DOHH2 (cell line): ENCODE results near the gene KANK4.

Experiments used
- H3F3A ChIP-seq: fragments of 200-600 bp; sonication (generic), shearing (Covaris generic); 2 replicates; pipeline ENCODE4 v1.6.0; 2016; ENCODE audit warnings: antibody characterized with exemption, mild to moderate bottlenecking; ENCODE audit not compliant: control insufficient read depth, insufficient read depth
- H3K27ac ChIP-seq: fragments of 200-600 bp; sonication (generic); 2 replicates; pipeline ENCODE4 v1.5.1; 2014; ENCODE audit warnings: low read depth, mild to moderate bottlenecking, low read length, moderate library complexity
- H3K27me3 ChIP-seq: fragments of 200-600 bp; sonication (generic); 2 replicates; pipeline ENCODE4 v1.6.1; 2014; ENCODE audit warnings: mild to moderate bottlenecking, low read length, mixed read lengths; ENCODE audit not compliant: control insufficient read depth
- H3K36me3 ChIP-seq: fragments of 200-600 bp; sonication (generic); 2 replicates; pipeline ENCODE4 v1.6.1; 2014; ENCODE audit warnings: mild to moderate bottlenecking, low read length, moderate library complexity, mixed read lengths; ENCODE audit not compliant: control insufficient read depth
- H3K4me1 ChIP-seq: fragments of 200-600 bp; sonication (generic); 2 replicates; pipeline ENCODE4 v1.6.1; 2014; ENCODE audit warnings: mild to moderate bottlenecking, low read length, mixed read lengths; ENCODE audit not compliant: control insufficient read depth
- H3K4me2 ChIP-seq: fragments of 200-600 bp; sonication (generic); 2 replicates; pipeline ENCODE4 v1.6.0; 2014; ENCODE audit warnings: mild to moderate bottlenecking, low read length, moderate library complexity
- H3K4me3 ChIP-seq: fragments of 200-600 bp; sonication (generic); 2 replicates; pipeline ENCODE4 v1.5.1; 2014; ENCODE audit warnings: mild to moderate bottlenecking, low read length, mixed read lengths
- H3K79me2 ChIP-seq: fragments of 200-600 bp; sonication (generic); 2 replicates; pipeline ENCODE4 v1.6.1; 2014; ENCODE audit warnings: mild to moderate bottlenecking, low read length, mixed read lengths; ENCODE audit not compliant: control insufficient read depth
- H3K9me2 ChIP-seq: fragments of 200-600 bp; sonication (generic); replicated peaks from 2 replicates; pipeline ENCODE4 v1.6.1; 2014; ENCODE audit warnings: mild to moderate bottlenecking, low read length, mixed read lengths; ENCODE audit not compliant: control insufficient read depth
- H3K9me3 ChIP-seq: fragments of 200-600 bp; sonication (generic); 2 replicates; pipeline ENCODE4 v1.6.1; 2014; ENCODE audit warnings: antibody characterized with exemption, low read length, mixed read lengths; ENCODE audit not compliant: control insufficient read depth, insufficient read depth
- H4K20me1 ChIP-seq: fragments of 200-600 bp; sonication (generic); 2 replicates; pipeline ENCODE4 v1.6.0; 2014; ENCODE audit warnings: low read depth, mild to moderate bottlenecking, antibody characterized with exemption, low read length, moderate library complexity; ENCODE audit not compliant: control insufficient read depth, insufficient read depth
- CTCF ChIP-seq: fragments of 200-600 bp; sonication (generic); IDR thresholded peaks from one replicate; pipeline ENCODE4 v1.5.1; 2014; ENCODE audit warnings: antibody characterized with exemption, mild to moderate bottlenecking, low read depth, low read length; ENCODE audit not compliant: poor library complexity, severe bottlenecking
- EZH2phosphoT487 ChIP-seq: fragments of 200-600 bp; sonication (generic); IDR thresholded peaks from 2 replicates; pipeline ENCODE4 v1.6.1; 2017; ENCODE audit warnings: borderline replicate concordance, mild to moderate bottlenecking, antibody characterized with exemption, low read length, moderate library complexity, mixed read lengths

The KANK4 gene

GRCh38 chr1:62271134-62271533 is 48.1 kb downstream of the KANK4 start:
- Histone ChIP-seq H3K27me3 (no peaks in the 10 kb centered on the region), H3F3A (no peaks in the 10 kb centered on the region), H3K27ac (no peak overlapping the region), H3K79me2 (no peaks in the 10 kb centered on the region), H3K4me2 (no peak overlapping the region), H3K4me1 (peaks cover 14% of the 10 kb centered on the region), H3K4me3 (no peak overlapping the region), H3K9me3 (no peaks in the 10 kb centered on the region), H3K9me2 (no peaks in the 10 kb centered on the region), H3K36me3 (no peaks in the 10 kb centered on the region), H4K20me1 (no peaks in the 10 kb centered on the region)
- TF ChIP-seq CTCF = no peak
- no peak for TF ChIP-seq EZH2phosphoT487

GRCh38 chr1:62269851-62270495 is 49.3 kb downstream of the KANK4 start:
- H3K79me2 ChIP-seq = no peaks in the 10 kb centered on the region
- no peaks in the 10 kb centered on the region for H3K9me3 ChIP-seq
- H3K4me1 ChIP-seq = peaks cover 14% of the 10 kb centered on the region
- H3K4me3 ChIP-seq = no peak overlapping the region
- TF ChIP-seq EZH2phosphoT487 (no peak), CTCF (no peak)
- H3K27me3 ChIP-seq = no peaks in the 10 kb centered on the region
- no peak overlapping the region for H3K27ac ChIP-seq
- H4K20me1 ChIP-seq = no peaks in the 10 kb centered on the region
- H3K36me3 ChIP-seq = no peaks in the 10 kb centered on the region
- H3K9me2 ChIP-seq = no peaks in the 10 kb centered on the region
- no peak overlapping the region for H3K4me2 ChIP-seq
- no peaks in the 10 kb centered on the region for H3F3A ChIP-seq

GRCh38 chr1:62269439-62269838 is 49.8 kb downstream of the KANK4 start:
- H3K4me2 ChIP-seq = no peak overlapping the region
- no peak overlapping the region for H3K4me3 ChIP-seq
- H3K79me2 ChIP-seq = no peaks in the 10 kb centered on the region
- no peak overlapping the region for H3K27ac ChIP-seq
- TF ChIP-seq EZH2phosphoT487 (no peak), CTCF (no peak)
- H3K27me3 ChIP-seq = no peaks in the 10 kb centered on the region
- H4K20me1 ChIP-seq = no peaks in the 10 kb centered on the region
- no peaks in the 10 kb centered on the region for H3K9me3 ChIP-seq
- no peaks in the 10 kb centered on the region for H3K36me3 ChIP-seq
- no peaks in the 10 kb centered on the region for H3F3A ChIP-seq
- H3K4me1 ChIP-seq = peaks cover 14% of the 10 kb centered on the region
- no peaks in the 10 kb centered on the region for H3K9me2 ChIP-seq

- Histone ChIP-seq H3K9me3 (no peaks in the 10 kb centered on the region), H3K9me2 (no peaks in the 10 kb centered on the region), H3K27me3 (no peaks in the 10 kb centered on the region), H3K36me3 (no peaks in the 10 kb centered on the region), H3K4me1 (peaks cover 14% of the 10 kb centered on the region), H4K20me1 (no peaks in the 10 kb centered on the region), H3F3A (no peaks in the 10 kb centered on the region), H3K27ac (no peak overlapping the region), H3K4me3 (no peak overlapping the region), H3K79me2 (no peaks in the 10 kb centered on the region), H3K4me2 (no peak overlapping the region)
- no peak for TF ChIP-seq CTCF
- TF ChIP-seq EZH2phosphoT487 = no peak
Observed at GRCh38 chr1:62268315-62268714, 50.9 kb downstream of the KANK4 start.
